K562 (cell line): ENCODE data around the gene C1orf105. TPM values are rescaled to one million over a fixed set of nuclear protein-coding genes. Genes with fewer than 3 reads are reported as not detected.

ENCODE experiments used
- ATAC-seq: fragments of 200-7000 bp; cut with Tn5 transposase; 3 replicates; pipeline ENCODE4 v1.9.1; 2020; ENCODE audit warnings: moderate library complexity
- BruUV-seq: library from RNA; stranded (reverse); fragments of 400-500 nt; replicated peaks from 2 replicates; lab custom pipeline; 2021; lab: Mats Ljungman, UMichigan
- CTCF ChIA-PET: fragments of 300-600 bp; formaldehyde crosslinking; extraction: SDS; loops from one replicate; lab custom pipeline; 2021; ENCODE audit warnings: low intra/inter-chr PET ratio; lab: Yijun Ruan, JAX
- POLR2A ChIA-PET: fragments of 300-600, 350-650 bp; sonication (Branson Sonifier 250); formaldehyde crosslinking; extraction: SDS; loops from one replicate; lab custom pipeline; 2021; ENCODE audit warnings: antibody characterized with exemption, inconsistent platforms; lab: Yijun Ruan, JAX
- DNase-seq, 4 experiments: peaks; one replicate each; pipeline versions ENCODE4 v3.0.0 to v3.0.0-alpha.2; 2011 to 2018; ENCODE audit warnings: low spot score in 3 of 4, mixed read lengths in 3 of 4; ENCODE audit errors: extremely low read depth in 1 of 4
- FAIRE-seq: peaks from 2 replicates; lab custom pipeline; 2011; peaks lifted over from hg19 to GRCh38; lab: Jason Lieb, UNC
- H2AFZ ChIP-seq: 2 replicates; pipeline ENCODE4 v1.6.0; 2011; ENCODE audit warnings: low read depth, low read length, control low read depth, inconsistent platforms
- H3K27ac ChIP-seq: fragments of 200-600 bp; 3 replicates; pipeline ENCODE4 v1.8.0; 2011; ENCODE audit warnings: low read depth, mild to moderate bottlenecking, control low read depth, inconsistent platforms, low read length, moderate library complexity, mixed read lengths; ENCODE audit errors: extremely low read depth
- H3K27me3 ChIP-seq, 2 experiments: fragments of 300-600 bp in 1 of 2; 2 replicates in 1 of 2; 3 replicates in 1 of 2; pipeline versions ENCODE4 v1.6.0 to v1.8.0; 2011; ENCODE audit warnings: inconsistent platforms in 2 of 2, low read length in 2 of 2, mild to moderate bottlenecking in 1 of 2, mixed read lengths in 1 of 2, moderate library complexity in 1 of 2; ENCODE audit not compliant: control insufficient read depth in 2 of 2, insufficient read depth in 2 of 2
- H3K36me3 ChIP-seq: fragments of 300-600 bp; 3 replicates; pipeline ENCODE4 v1.8.0; 2011; ENCODE audit warnings: mild to moderate bottlenecking, low read length, inconsistent platforms; ENCODE audit not compliant: control insufficient read depth, insufficient read depth
- H3K4me1 ChIP-seq, 2 experiments: fragments of 200-600 bp in 1 of 2; replicated peaks in 1 of 2; 2 replicates in 1 of 2; 3 replicates in 1 of 2; pipeline versions ENCODE4 v1.5.1 to v1.8.0; 2011; ENCODE audit warnings: inconsistent platforms in 2 of 2, low read length in 2 of 2, mild to moderate bottlenecking in 1 of 2, mixed read lengths in 1 of 2, moderate library complexity in 1 of 2; ENCODE audit not compliant: control insufficient read depth in 2 of 2, insufficient read depth in 2 of 2
- H3K4me2 ChIP-seq: 2 replicates; pipeline ENCODE4 v1.6.1; 2011; ENCODE audit warnings: low read length, control low read depth, inconsistent platforms, mixed read lengths; ENCODE audit not compliant: insufficient read depth
- H3K4me3 ChIP-seq: fragments of 200-600 bp; sonication (generic), shearing (Covaris generic); 2 replicates; pipeline ENCODE4 v1.5.1; 2016; ENCODE audit warnings: control low read depth, inconsistent platforms
- H3K79me2 ChIP-seq: fragments of 200-600 bp; 3 replicates; pipeline ENCODE4 v1.8.0; 2011; ENCODE audit warnings: low read length, inconsistent platforms; ENCODE audit not compliant: control insufficient read depth, insufficient read depth
- H3K9ac ChIP-seq, 2 experiments: 2 replicates each; pipeline versions ENCODE4 v1.6.0 to v1.6.1; 2011; ENCODE audit warnings: low read depth in 2 of 2, low read length in 2 of 2, control low read depth in 1 of 2, inconsistent platforms in 1 of 2, mild to moderate bottlenecking in 1 of 2, mixed read lengths in 1 of 2; ENCODE audit not compliant: insufficient read depth in 1 of 2
- H3K9me1 ChIP-seq: one replicate; pipeline ENCODE4 v1.6.0; 2011; ENCODE audit warnings: inconsistent platforms, mild to moderate bottlenecking, low read length, moderate library complexity; ENCODE audit not compliant: control insufficient read depth, insufficient read depth
- H3K9me3 ChIP-seq: replicated peaks from 2 replicates; pipeline ENCODE4 v1.5.1; 2011; ENCODE audit warnings: low read depth, low read length, inconsistent platforms; ENCODE audit not compliant: control insufficient read depth, insufficient read depth
- H4K20me1 ChIP-seq: replicated peaks from 2 replicates; pipeline ENCODE4 v1.6.1; 2011; ENCODE audit warnings: low read length, inconsistent platforms, mixed read lengths; ENCODE audit not compliant: control insufficient read depth, insufficient read depth
- BHLHE40 ChIP-seq: IDR thresholded peaks from 2 replicates; pipeline ENCODE4 v1.6.1; 2011; ENCODE audit warnings: low read length, improper control_type of control experiment
- BRF1 ChIP-seq: IDR thresholded peaks from 3 replicates; pipeline ENCODE4 v1.6.1; 2011; ENCODE audit warnings: borderline replicate concordance, mild to moderate bottlenecking; ENCODE audit not compliant: insufficient read length; ENCODE audit errors: extremely low read depth
- CBFA2T2 ChIP-seq: fragments of 450-650 bp; conservative IDR thresholded peaks from 2 replicates; pipeline ENCODE4 v1.6.1; 2017; ENCODE audit warnings: mild to moderate bottlenecking
- CBFA2T3 ChIP-seq: fragments of 450-650 bp; IDR thresholded peaks from 2 replicates; pipeline ENCODE4 v1.6.1; 2017
- EGR1 ChIP-seq: fragments of 450-650 bp; conservative IDR thresholded peaks from 2 replicates; pipeline ENCODE4 v1.6.1; 2017; ENCODE audit warnings: mild to moderate bottlenecking
- ETV1 ChIP-seq: fragments of 450-650 bp; conservative IDR thresholded peaks from 2 replicates; pipeline ENCODE4 v1.6.1; 2016; ENCODE audit warnings: missing genetic modification characterization, control low read depth, low read depth, missing compliant biosample characterization
- GATAD2B ChIP-seq: fragments of 450-650 bp; IDR thresholded peaks from 2 replicates; pipeline ENCODE4 v1.6.1; 2017; ENCODE audit warnings: mild to moderate bottlenecking, borderline replicate concordance
- KLF13 ChIP-seq: fragments of 450-650 bp; IDR thresholded peaks from 2 replicates; pipeline ENCODE4 v1.6.1; 2016; ENCODE audit warnings: missing genetic modification characterization, low read depth, mild to moderate bottlenecking, missing compliant biosample characterization, moderate library complexity, borderline replicate concordance
- MITF ChIP-seq: IDR thresholded peaks from 2 replicates; pipeline ENCODE4 v1.6.1; 2014; ENCODE audit warnings: antibody characterized with exemption
- PPARD ChIP-seq: fragments of 250-450 bp; sonication (Bioruptor Pico); IDR thresholded peaks from 2 replicates; pipeline ENCODE4 v1.8.0; 2022; ENCODE audit warnings: inconsistent platforms, mild to moderate bottlenecking, moderate library complexity
- SP1 ChIP-seq: sonication (generic); formaldehyde crosslinking; IDR thresholded peaks from 2 replicates; pipeline ENCODE4 v1.8.1; 2022; ENCODE audit warnings: mild to moderate bottlenecking, missing genetic modification reagents
- SRF ChIP-seq, 2 experiments: fragments of 250-450, 450-650 bp in 1 of 2; sonication (Bioruptor Pico) in 1 of 2; sonication (generic) in 1 of 2; formaldehyde crosslinking; IDR thresholded peaks; 2 replicates each; pipeline versions ENCODE4 v1.5.0 to v1.5.1; 2020 to 2022; ENCODE audit warnings: mild to moderate bottlenecking in 1 of 2, missing genetic modification reagents in 1 of 2
- TCF15 ChIP-seq: fragments of 250-450 bp; sonication (Bioruptor Pico); IDR thresholded peaks from 2 replicates; pipeline ENCODE4 v1.8.0; 2022; ENCODE audit warnings: moderate library complexity, mild to moderate bottlenecking, inconsistent platforms
- TEAD2 ChIP-seq: fragments of 450-650 bp; IDR thresholded peaks from 2 replicates; pipeline ENCODE4 v1.6.1; 2016; ENCODE audit warnings: missing genetic modification characterization, control low read depth, missing compliant biosample characterization
- VEZF1 ChIP-seq: fragments of 200-800 bp; sonication (Bioruptor generic); IDR thresholded peaks from 2 replicates; pipeline ENCODE4 v1.6.1; 2017; ENCODE audit warnings: missing genetic modification characterization, missing compliant biosample characterization
- ZBTB8A ChIP-seq: fragments of 450-650 bp; IDR thresholded peaks from 2 replicates; pipeline ENCODE4 v1.6.1; 2018; ENCODE audit warnings: mild to moderate bottlenecking, moderate library complexity; ENCODE audit not compliant: partially characterized antibody
- ZNF143 ChIP-seq: sonication (generic); formaldehyde crosslinking; IDR thresholded peaks from 2 replicates; pipeline ENCODE4 v1.9.0; 2022; ENCODE audit warnings: mild to moderate bottlenecking, missing genetic modification reagents
- ZNF316 ChIP-seq: fragments of 450-650 bp; IDR thresholded peaks from 2 replicates; pipeline ENCODE4 v1.6.1; 2016
- ZNF639 ChIP-seq, 2 experiments: fragments of 200-800 bp in 1 of 2; sonication (Bioruptor generic) in 1 of 2; sonication (generic) in 1 of 2; formaldehyde crosslinking in 1 of 2; IDR thresholded peaks in 1 of 2; conservative IDR thresholded peaks in 1 of 2; 2 replicates each; pipeline versions ENCODE4 v1.5.0 to v1.6.1; 2016 to 2020; ENCODE audit warnings: missing compliant biosample characterization in 1 of 2, missing genetic modification characterization in 1 of 2, missing genetic modification reagents in 1 of 2
- in situ Hi-C: fragments of 300-500 bp; cut with MboI; formaldehyde crosslinking; loops from 4 replicates; pipeline ENCODE4 v1.15.0; 2018; ENCODE audit warnings: inconsistent platforms, mixed read lengths
- intact Hi-C: fragments of 100-400 bp; cut with micrococcal nuclease; formaldehyde crosslinking; loops from 2 replicates; pipeline ENCODE4 v1.14.2; 2022
- polyA plus RNA-seq, 8 experiments: library from polyadenylated mRNA; depleted of rRNA in 4 of 8; stranded (reverse) in 5 of 8; unstranded in 3 of 8; fragments of >200 nt; fragmentation: Nextera tagmentation in 2 of 8; fragmentation: Illumina TruSeq in 1 of 8; extraction: Ambion mirVana in 2 of 8; extraction: Trizol in 1 of 8; gene quantifications; 2 replicates each; pipeline versions ENCODE4 v1.2.1 to v1.2.3, GENCODE V29; 2011 to 2014; ENCODE audit warnings: inconsistent platforms in 1 of 8, missing spikeins in 1 of 8
- total RNA-seq, 7 experiments: library from RNA; depleted of rRNA in 6 of 7; stranded (reverse); fragments of >200 nt in 6 of 7; fragmentation: Illumina TruSeq in 2 of 7; extraction: Trizol in 2 of 7; gene quantifications; 2 replicates each; pipeline versions ENCODE4 v1.2.1 to v1.2.3, GENCODE V29; 2011 to 2021; ENCODE audit warnings: low replicate concordance in 1 of 7

C1orf105 gene
- total and polyA plus RNA-seq, 9 of the 15 experiments (the other 6 are each of a cell fraction or from before 2014, with no cell fraction given) = 0.08 TPM; not detected in 8

GRCh38 chr1:172515436-172515835 lies 95.0 kb downstream of the C1orf105 start:
- Histone ChIP-seq H3K27me3 (no peaks in the 10 kb centered on the region), H3K9me3 (no peaks in the 10 kb centered on the region; the same call in 1 of the 2 replicates), H3K9ac (no peak overlapping the region), H3K79me2 (no peaks in the 10 kb centered on the region), H3K36me3 (no peaks in the 10 kb centered on the region), H3K4me2 (no peak overlapping the region), H3K27ac (no peak overlapping the region), H2AFZ (no peak overlapping the region), H3K4me1 (peaks cover 0 to 16% of the 10 kb centered on the region in 2 experiments; a peak in 2 of 5 replicates), H4K20me1 (no peaks in the 10 kb centered on the region), H3K4me3 (no peak overlapping the region), H3K9me1 (no peaks in the 10 kb centered on the region)
- ChIA-PET POLR2A (interaction anchor here (0.7 kb wide), 1 partner anchor 65 kb away, joined by 3 read pairs; no protein-coding TSS in a partner anchor), CTCF (no interaction called here)
- DNase-seq (no peak), ATAC-seq (no peak), FAIRE-seq (no peak)
- no TSS peak for BruUV-seq
- in situ Hi-C loops (no loop called here), intact Hi-C loops (no loop called here)
- TF ChIP-seq KLF13 (tag) = no peak
- TF ChIP-seq BRF1 = no peak
- TF ChIP-seq SRF (CRISPR knock-in tag; IDR thresholded peaks at IDR 0.05) = no peak
- no peak for TF ChIP-seq MITF
- no peak for TF ChIP-seq VEZF1 (CRISPR knock-in tag)
- no peak for TF ChIP-seq SP1 (CRISPR knock-in tag)
- TF ChIP-seq TCF15 (CRISPR knock-in tag) = no peak
- TF ChIP-seq ZNF143 = no peak
- no peak for TF ChIP-seq ZNF639 (CRISPR knock-in tag; conservative IDR thresholded peaks at IDR 0.05 in 1 of 2, IDR thresholded peaks at IDR 0.05 in 1 of 2)
- no peak for TF ChIP-seq PPARD (CRISPR knock-in tag)
- TF ChIP-seq ETV1 = no peak
- TF ChIP-seq CBFA2T3 = 0 out of 2 replicates have a peak, but pooled peaks have one; percentile 40
- 0 out of 2 replicates have a peak, but pooled peaks have one; percentile 37 for TF ChIP-seq ZNF316
- no peak for TF ChIP-seq ZBTB8A
- TF ChIP-seq GATAD2B = no peak
- TF ChIP-seq CBFA2T2 = 0 out of 2 replicates have a peak, but pooled peaks have one; percentile 14
- no peak for TF ChIP-seq BHLHE40
- no peak for TF ChIP-seq EGR1
- TF ChIP-seq TEAD2 (tag) = no peak
